SU-DHL-6 (cell line): ENCODE data around the gene DPM3.

ENCODE experiments used
- H2AFZ ChIP-seq: fragments of 200-600 bp; sonication (generic); 2 replicates; pipeline ENCODE4 v1.6.1; 2014; ENCODE audit warnings: low read depth, mild to moderate bottlenecking, moderate library complexity, mixed read lengths, antibody characterized with exemption, low read length; ENCODE audit not compliant: severe bottlenecking
- H3F3A ChIP-seq: fragments of 200-600 bp; shearing (Covaris generic); 2 replicates; pipeline ENCODE4 v1.6.0; 2016; ENCODE audit warnings: antibody characterized with exemption, mild to moderate bottlenecking; ENCODE audit not compliant: insufficient read depth
- H3K27ac ChIP-seq: fragments of 200-600 bp; sonication (generic); 2 replicates; pipeline ENCODE4 v1.5.1; 2016; ENCODE audit warnings: low read depth, mild to moderate bottlenecking, low read length, moderate library complexity, mixed read lengths
- H3K27me3 ChIP-seq: fragments of 200-600 bp; sonication (generic), shearing (Covaris generic); 2 replicates; pipeline ENCODE4 v1.6.0; 2014; ENCODE audit warnings: mild to moderate bottlenecking, low read length
- H3K36me3 ChIP-seq: fragments of 200-600 bp; sonication (generic); 2 replicates; pipeline ENCODE4 v1.6.1; 2014; ENCODE audit warnings: mild to moderate bottlenecking, low read length, mixed read lengths
- H3K4me2 ChIP-seq: fragments of 300-600, 200-600 bp; shearing (Covaris generic), sonication (generic); 2 replicates; pipeline ENCODE4 v1.6.0; 2014; ENCODE audit warnings: low read length, low read depth, mild to moderate bottlenecking; ENCODE audit not compliant: poor library complexity, severe bottlenecking
- H3K4me3 ChIP-seq: fragments of 200-600 bp; sonication (generic); 2 replicates; pipeline ENCODE4 v1.5.1; 2014; ENCODE audit warnings: antibody characterized with exemption, low read length, mild to moderate bottlenecking, mixed read lengths; ENCODE audit not compliant: insufficient read depth, poor library complexity, severe bottlenecking
- H3K79me2 ChIP-seq: fragments of 200-600 bp; sonication (generic); 2 replicates; pipeline ENCODE4 v1.6.1; 2014; ENCODE audit warnings: mild to moderate bottlenecking, low read length, moderate library complexity; ENCODE audit not compliant: insufficient read depth
- H3K9ac ChIP-seq: fragments of 200-600 bp; sonication (generic); 2 replicates; pipeline ENCODE4 v1.7.0; 2014; ENCODE audit warnings: mild to moderate bottlenecking, low read length
- H3K9me2 ChIP-seq: fragments of 200-600 bp; sonication (generic); replicated peaks from 2 replicates; pipeline ENCODE4 v1.6.1; 2014; ENCODE audit warnings: low read length; ENCODE audit not compliant: insufficient read depth
- H3K9me3 ChIP-seq: fragments of 200-600 bp; sonication (generic); 2 replicates; pipeline ENCODE4 v1.6.1; 2014; ENCODE audit warnings: low read length, mixed read lengths; ENCODE audit not compliant: insufficient read depth
- H4K20me1 ChIP-seq: fragments of 200-600 bp; sonication (generic); 2 replicates; pipeline ENCODE4 v1.6.1; 2014; ENCODE audit warnings: low read depth, mild to moderate bottlenecking, antibody characterized with exemption, low read length, moderate library complexity, mixed read lengths
- EZH2phosphoT487 ChIP-seq: fragments of 200-600 bp; sonication (generic), shearing (Covaris generic); conservative IDR thresholded peaks from 2 replicates; pipeline ENCODE4 v1.6.1; 2018; ENCODE audit warnings: mild to moderate bottlenecking, antibody characterized with exemption, low read length, moderate library complexity, mixed read lengths
- TF ChIP-seq, protein P1 (sequence below): fragments of 200-600 bp; sonication (generic); IDR thresholded peaks from one replicate; pipeline ENCODE4 v1.5.1; 2017; ENCODE audit warnings: antibody characterized with exemption, mild to moderate bottlenecking, low read length, moderate library complexity; ENCODE audit not compliant: insufficient read depth, poor library complexity, severe bottlenecking

DPM3 gene

DNA sequence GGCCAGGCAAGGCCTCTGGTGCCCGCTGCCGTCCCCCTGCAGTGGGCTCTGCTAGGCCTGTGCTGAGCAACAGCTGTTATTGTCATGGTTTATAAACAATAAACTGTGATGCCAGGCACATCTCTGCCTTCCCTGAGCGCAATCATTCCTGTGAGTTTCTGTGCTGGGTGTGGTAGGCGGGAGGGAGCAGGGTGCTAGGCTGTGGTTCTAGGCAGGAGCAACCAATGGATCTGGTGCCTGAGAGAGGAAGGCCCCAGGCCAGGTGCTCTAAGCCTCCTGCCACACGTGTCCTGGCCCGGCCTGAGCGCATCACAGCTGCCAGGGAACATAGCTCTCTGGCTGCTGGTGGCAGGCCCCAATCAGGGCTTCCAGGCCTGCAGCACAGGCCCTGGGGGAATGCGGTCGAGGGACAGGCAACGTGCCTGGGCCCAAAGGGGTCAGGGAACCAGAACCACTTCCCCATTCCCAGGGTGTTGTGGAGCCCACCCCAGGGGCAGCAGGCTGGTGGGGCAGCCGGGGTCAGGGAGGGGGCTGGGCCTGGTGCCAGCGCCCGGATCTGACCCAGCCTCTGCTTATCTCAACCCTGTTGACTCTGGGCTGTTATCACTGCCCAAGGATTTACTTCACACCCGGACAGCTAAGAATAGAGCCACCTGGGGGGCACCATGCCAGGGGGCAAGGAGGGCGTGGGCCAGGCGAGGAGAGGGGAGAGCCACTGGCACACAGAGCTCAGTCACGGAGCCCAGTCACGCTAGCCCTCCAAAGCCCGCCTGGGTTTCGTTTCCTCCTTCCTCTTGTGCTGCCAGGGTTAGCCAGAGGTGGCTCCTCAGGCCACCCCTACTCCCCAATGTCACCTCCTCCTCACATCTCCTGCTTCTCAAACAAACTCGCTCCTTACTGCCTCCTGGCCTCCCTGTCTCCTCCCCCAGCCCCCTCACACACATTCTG is 44.8 kb upstream of the DPM3 start:
- H3K4me3 ChIP-seq, result no peak overlapping the region
- no peaks in the 10 kb centered on the region for H3K79me2 ChIP-seq
- no peaks in the 10 kb centered on the region for H4K20me1 ChIP-seq
- H3K9me2 ChIP-seq, result no peaks in the 10 kb centered on the region
- H3K27me3 ChIP-seq, result no peaks in the 10 kb centered on the region
- H3K36me3 ChIP-seq, result no peaks in the 10 kb centered on the region
- peak overlapping the region; percentile 26 for H3K4me2 ChIP-seq
- H2AFZ ChIP-seq, result no peak overlapping the region
- H3F3A ChIP-seq, result no peaks in the 10 kb centered on the region
- H3K9me3 ChIP-seq, result no peaks in the 10 kb centered on the region
- H3K27ac ChIP-seq, result peak overlapping the region; percentile 35
- peak overlapping the region; percentile 26; the same call in 1 of the 2 replicates for H3K9ac ChIP-seq
- no peak for TF ChIP-seq EZH2phosphoT487
- TF ChIP-seq, protein P1, sequence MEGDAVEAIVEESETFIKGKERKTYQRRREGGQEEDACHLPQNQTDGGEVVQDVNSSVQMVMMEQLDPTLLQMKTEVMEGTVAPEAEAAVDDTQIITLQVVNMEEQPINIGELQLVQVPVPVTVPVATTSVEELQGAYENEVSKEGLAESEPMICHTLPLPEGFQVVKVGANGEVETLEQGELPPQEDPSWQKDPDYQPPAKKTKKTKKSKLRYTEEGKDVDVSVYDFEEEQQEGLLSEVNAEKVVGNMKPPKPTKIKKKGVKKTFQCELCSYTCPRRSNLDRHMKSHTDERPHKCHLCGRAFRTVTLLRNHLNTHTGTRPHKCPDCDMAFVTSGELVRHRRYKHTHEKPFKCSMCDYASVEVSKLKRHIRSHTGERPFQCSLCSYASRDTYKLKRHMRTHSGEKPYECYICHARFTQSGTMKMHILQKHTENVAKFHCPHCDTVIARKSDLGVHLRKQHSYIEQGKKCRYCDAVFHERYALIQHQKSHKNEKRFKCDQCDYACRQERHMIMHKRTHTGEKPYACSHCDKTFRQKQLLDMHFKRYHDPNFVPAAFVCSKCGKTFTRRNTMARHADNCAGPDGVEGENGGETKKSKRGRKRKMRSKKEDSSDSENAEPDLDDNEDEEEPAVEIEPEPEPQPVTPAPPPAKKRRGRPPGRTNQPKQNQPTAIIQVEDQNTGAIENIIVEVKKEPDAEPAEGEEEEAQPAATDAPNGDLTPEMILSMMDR, result no peak

DNA sequence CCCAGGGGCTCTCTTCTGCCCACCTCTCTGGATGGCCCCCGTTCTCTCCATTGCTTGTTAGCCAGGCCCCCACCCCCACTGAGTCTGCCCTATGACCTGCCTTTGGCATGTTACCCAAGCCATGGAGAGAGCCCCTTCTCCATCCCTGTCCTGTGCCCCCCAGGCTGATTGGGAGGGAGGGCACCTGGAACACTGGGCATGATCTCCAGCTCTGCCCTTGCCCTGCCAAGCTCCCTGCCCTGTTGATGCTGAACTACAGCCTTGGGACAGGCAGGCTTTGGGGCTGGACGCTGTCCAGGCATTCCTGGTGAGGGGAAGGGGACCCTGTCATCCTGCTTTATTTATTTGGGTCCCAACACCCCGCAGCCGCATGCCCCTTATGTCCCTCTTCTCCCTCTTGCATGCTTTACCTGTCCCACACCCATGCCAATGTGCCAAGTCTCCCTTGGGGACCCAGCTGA is 44.0 kb upstream of the DPM3 start:
- H3K36me3 ChIP-seq, result no peaks in the 10 kb centered on the region
- no peaks in the 10 kb centered on the region for H3K9me3 ChIP-seq
- H3K4me3 ChIP-seq, result no peak overlapping the region
- H3K9ac ChIP-seq, result no peak overlapping the region
- H3K79me2 ChIP-seq, result no peaks in the 10 kb centered on the region
- no peaks in the 10 kb centered on the region for H3K27me3 ChIP-seq
- no peaks in the 10 kb centered on the region for H3F3A ChIP-seq
- H4K20me1 ChIP-seq, result no peaks in the 10 kb centered on the region
- no peak overlapping the region for H3K27ac ChIP-seq
- no peaks in the 10 kb centered on the region for H3K9me2 ChIP-seq
- no peak overlapping the region for H2AFZ ChIP-seq
- no peak overlapping the region for H3K4me2 ChIP-seq
- TF ChIP-seq EZH2phosphoT487, result no peak
- TF ChIP-seq, protein P1, result no peak

DNA sequence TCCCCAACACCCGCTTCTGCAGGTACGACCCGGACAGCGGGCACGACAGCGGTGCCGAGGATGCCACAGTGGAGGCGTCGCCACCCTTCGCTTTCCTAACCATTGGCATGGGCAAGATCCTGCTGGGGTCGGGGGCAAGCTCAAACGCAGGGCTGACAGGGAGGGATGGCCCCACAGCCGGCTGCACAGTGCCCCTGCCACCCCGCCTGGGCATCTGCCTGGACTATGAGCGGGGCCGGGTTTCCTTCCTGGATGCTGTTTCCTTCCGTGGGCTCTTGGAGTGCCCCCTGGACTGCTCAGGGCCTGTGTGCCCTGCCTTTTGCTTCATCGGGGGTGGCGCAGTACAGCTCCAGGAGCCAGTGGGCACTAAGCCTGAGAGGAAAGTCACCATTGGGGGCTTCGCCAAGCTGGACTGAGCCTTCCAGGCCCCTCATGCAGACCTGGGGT is 43.5 kb upstream of the DPM3 start:
- TF ChIP-seq EZH2phosphoT487, result no peak
- TF ChIP-seq, protein P1, result no peak
- H3K27me3 ChIP-seq, result no peaks in the 10 kb centered on the region
- no peak overlapping the region for H3K9ac ChIP-seq
- H3K4me3 ChIP-seq, result no peak overlapping the region
- no peaks in the 10 kb centered on the region for H4K20me1 ChIP-seq
- H3K36me3 ChIP-seq, result no peaks in the 10 kb centered on the region
- H3F3A ChIP-seq, result no peaks in the 10 kb centered on the region
- no peak overlapping the region for H2AFZ ChIP-seq
- H3K4me2 ChIP-seq, result no peak overlapping the region
- H3K9me3 ChIP-seq, result no peaks in the 10 kb centered on the region
- no peaks in the 10 kb centered on the region for H3K79me2 ChIP-seq
- H3K9me2 ChIP-seq, result no peaks in the 10 kb centered on the region
- H3K27ac ChIP-seq, result no peak overlapping the region
